Cortex of kidney (tissue), 1 donor: ENCODE measurements around the gene PCDHGA8.
"Not testable (repeated sequence)": the region's sequence is repeated elsewhere in the genome, so short reads cannot be mapped to it uniquely, and the experiment has no call there.

Source experiments
- DNase-seq: peaks from one replicate; lab custom pipeline; 2025; lab: John Stamatoyannopoulos, UW

PCDHGA8 gene

DNA sequence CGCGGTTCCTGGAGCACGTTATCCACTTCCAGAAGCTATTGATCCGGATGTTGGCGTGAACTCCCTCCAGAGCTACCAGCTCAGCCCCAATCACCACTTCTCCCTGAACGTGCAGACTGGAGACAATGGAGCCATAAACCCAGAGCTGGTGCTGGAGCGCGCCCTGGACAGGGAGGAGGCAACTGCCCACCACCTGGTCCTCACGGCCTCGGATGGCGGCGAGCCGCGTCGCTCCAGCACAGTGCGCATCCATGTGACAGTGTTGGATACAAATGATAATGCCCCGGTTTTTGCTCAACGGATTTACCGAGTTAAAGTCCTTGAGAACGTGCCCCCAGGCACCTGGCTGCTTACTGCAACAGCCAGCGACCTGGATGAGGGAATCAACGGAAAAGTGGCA, 11.0 kb downstream of the PCDHGA8 start:
- DNase-seq, result no peak

DNA sequence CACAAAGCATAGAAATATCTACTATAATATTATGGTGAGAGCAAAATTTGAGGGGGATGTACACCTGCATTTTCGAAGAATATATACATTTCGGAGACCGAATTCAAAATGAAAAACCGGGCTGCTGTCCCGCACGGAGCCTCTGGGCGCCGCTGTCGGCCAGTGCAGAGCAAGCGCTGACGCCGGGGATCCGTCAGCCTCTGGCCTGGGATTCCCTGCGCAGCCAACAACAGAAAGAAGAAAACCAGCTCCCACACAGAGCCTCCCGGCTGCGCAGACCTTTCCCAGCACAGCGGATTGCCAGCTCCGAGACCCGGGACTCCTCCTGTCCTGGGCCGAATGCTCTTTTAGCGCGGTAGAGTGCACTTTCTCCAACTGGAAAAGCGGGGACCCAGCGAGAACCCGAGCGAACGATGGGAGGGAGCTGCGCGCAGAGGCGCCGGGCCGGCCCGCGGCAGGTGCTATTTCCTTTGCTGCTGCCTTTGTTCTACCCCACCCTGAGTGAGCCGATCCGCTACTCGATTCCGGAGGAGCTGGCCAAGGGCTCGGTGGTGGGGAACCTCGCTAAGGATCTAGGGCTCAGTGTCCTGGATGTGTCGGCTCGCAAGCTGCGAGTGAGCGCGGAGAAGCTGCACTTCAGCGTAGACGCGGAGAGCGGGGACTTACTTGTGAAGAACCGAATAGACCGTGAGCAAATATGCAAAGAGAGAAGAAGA, 15.5 kb downstream of the PCDHGA8 start, which contains the start of gene PCDHGB6:
TSS of gene PCDHGB6 (plus strand) at position 232 of the 716 bp plus-strand sequence. CDS start at position 414, 182 bp downstream.
- DNase-seq, result not testable (repeated sequence)

DNA sequence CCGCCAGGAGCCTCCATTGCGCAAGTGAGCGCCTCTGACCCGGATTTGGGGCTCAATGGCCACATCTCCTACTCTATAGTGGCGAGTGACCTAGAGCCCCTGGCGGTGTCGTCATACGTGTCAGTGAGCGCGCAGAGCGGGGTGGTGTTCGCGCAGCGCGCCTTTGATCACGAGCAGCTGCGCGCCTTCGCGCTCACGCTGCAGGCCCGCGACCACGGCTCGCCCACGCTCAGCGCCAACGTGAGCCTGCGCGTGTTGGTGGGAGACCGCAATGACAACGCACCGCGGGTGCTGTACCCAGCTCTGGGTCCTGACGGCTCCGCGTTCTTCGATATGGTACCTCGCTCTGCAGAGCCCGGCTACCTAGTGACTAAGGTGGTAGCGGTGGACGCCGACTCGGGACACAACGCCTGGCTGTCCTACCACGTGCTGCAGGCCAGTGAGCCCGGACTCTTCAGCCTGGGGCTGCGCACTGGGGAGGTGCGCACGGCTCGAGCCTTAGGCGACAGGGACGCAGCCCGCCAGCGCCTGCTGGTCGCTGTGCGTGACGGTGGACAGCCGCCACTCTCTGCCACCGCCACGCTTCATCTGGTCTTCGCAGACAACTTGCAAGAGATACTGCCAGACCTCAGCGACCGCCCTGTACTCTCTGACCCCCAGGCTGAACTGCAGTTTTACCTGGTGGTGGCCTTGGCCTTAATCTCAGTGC, 17.3 kb downstream of the PCDHGA8 start:
- DNase-seq, result no peak

DNA sequence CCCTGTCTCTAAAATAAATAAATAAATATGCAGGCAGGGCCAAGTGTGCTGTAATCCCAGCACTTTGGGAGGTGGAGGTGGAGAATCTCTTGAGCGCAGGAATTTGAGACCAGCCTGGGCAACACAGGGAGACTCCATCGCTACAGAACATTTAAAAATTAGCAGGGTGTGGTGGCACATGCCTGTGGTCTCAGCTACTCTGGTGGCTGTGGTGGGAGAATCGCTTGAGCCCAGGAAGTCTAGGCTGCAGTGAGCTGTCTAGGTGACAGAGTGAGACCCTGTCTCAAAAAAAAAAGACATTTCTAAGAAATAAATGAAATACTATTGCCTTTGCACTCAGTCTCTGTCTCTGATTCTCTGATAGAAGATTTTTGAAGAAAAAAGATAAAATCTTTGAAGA, 19.1 kb downstream of the PCDHGA8 start:
- DNase-seq, result no peak

DNA sequence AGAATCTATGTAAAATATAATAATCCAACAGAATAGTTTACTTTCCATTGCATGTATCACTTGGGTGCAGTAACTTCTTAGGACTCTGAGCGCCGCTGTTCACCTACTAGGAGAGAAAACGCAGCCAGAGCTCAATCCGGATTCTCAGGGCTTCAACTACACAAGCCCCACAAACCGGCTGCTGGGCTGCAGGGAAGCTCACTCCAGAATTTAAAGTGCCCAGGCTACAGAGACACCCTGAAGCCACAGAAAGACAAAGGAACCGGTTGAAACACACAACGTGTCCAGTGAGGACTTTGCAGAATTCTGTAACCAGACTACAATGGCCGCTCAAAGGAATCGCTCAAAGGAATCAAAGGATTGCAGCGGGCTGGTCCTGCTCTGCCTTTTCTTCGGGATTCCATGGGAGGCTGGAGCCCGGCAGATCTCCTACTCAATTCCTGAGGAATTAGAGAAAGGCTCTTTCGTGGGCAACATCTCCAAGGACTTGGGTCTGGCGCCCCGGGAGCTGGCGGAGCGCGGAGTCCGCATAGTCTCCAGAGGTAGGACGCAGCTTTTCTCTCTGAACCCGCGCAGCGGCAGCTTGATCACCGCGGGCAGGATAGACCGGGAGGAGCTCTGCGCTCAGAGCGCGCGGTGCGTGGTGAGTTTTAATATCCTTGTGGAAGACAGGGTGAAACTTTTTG, 20.6 kb downstream of the PCDHGA8 start, which contains the start of gene PCDHGA10:
TSS of gene PCDHGA10 (plus strand) at position 134 of the 686 bp plus-strand sequence. CDS start at position 323, 189 bp downstream.
- no peak for DNase-seq

DNA sequence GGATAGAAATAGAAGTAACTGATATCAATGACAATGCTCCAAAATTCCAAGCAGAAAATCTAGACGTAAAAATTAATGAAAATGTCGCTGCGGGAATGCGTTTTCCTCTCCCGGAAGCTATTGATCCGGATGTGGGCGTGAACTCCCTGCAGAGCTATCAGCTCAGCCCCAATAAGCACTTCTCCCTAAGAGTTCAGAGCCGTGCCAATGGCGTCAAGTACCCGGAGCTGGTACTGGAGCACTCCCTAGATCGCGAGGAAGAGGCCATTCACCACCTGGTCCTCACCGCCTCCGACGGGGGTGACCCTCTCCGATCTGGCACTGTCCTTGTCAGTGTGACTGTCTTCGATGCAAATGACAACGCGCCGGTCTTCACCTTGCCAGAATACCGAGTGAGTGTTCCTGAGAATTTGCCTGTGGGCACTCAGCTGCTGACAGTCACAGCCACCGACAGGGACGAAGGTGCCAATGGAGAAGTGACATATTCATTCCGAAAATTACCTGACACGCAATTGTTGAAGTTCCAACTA, 21.2 kb downstream of the PCDHGA8 start:
- no peak for DNase-seq

DNA sequence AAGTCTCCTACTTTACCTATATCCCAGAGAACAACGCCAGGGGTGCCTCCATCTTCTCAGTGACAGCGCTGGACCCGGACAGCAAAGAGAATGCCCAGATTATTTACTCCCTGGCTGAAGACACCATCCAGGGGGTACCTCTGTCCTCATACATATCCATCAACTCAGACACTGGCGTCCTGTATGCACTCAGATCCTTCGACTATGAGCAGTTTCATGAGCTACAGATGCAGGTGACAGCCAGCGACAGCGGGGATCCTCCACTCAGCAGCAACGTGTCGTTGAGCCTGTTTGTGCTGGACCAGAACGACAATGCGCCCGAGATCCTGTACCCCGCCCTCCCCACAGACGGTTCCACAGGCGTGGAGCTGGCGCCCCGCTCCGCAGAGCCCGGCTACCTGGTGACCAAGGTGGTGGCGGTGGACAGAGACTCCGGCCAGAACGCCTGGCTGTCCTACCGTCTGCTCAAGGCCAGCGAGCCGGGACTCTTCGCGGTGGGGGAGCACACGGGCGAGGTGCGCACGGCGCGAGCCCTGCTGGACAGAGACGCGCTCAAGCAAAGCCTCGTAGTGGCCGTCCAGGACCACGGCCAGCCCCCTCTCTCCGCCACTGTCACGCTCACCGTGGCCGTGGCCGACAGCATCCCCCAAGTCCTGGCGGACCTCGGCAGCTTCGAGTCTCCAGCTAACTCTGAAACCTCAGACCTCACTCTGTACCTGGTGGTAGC, 22.3 kb downstream of the PCDHGA8 start:
- DNase-seq, result not testable (repeated sequence)

DNA sequence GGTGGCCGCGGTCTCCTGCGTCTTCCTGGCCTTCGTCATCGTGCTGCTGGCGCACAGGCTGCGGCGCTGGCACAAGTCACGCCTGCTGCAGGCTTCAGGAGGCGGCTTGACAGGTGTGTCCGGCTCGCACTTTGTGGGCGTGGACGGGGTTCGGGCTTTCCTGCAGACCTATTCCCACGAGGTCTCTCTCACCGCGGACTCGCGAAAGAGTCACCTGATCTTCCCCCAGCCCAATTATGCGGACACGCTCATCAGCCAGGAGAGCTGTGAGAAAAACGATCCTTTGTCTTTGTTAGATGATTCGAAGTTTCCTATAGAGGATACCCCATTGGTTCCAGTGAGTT, 22.8 kb downstream of the PCDHGA8 start:
- not testable (repeated sequence) for DNase-seq

DNA sequence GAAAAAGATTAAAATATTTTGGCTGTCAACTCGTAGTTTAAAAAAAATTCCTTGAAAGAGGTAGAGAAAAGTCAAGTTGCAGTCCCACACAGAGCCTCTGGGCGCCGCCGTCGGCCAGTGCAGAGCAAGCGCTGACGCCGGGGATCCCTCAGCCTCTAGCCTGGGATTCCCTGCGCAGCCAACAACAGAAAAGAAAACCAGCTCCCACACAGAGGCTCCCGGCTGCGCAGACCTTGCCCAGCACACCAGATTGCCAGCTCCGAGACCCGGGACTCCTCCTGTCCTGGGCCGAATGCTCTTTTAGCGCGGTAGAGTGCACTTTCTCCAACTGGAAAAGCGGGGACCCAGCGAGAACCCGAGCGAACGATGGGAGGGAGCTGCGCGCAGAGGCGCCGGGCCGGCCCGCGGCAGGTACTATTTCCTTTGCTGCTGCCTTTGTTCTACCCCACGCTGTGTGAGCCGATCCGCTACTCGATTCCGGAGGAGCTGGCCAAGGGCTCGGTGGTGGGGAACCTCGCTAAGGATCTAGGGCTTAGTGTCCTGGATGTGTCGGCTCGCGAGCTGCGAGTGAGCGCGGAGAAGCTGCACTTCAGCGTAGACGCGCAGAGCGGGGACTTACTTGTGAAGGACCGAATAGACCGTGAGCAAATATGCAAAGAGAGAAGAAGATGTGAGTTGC, 25.2 kb downstream of the PCDHGA8 start, which contains the start of gene PCDHGB7:
TSS of gene PCDHGB7 (plus strand) at position 184 of the 679 bp plus-strand sequence. CDS start at position 367, 183 bp downstream.
- not testable (repeated sequence) for DNase-seq

DNA sequence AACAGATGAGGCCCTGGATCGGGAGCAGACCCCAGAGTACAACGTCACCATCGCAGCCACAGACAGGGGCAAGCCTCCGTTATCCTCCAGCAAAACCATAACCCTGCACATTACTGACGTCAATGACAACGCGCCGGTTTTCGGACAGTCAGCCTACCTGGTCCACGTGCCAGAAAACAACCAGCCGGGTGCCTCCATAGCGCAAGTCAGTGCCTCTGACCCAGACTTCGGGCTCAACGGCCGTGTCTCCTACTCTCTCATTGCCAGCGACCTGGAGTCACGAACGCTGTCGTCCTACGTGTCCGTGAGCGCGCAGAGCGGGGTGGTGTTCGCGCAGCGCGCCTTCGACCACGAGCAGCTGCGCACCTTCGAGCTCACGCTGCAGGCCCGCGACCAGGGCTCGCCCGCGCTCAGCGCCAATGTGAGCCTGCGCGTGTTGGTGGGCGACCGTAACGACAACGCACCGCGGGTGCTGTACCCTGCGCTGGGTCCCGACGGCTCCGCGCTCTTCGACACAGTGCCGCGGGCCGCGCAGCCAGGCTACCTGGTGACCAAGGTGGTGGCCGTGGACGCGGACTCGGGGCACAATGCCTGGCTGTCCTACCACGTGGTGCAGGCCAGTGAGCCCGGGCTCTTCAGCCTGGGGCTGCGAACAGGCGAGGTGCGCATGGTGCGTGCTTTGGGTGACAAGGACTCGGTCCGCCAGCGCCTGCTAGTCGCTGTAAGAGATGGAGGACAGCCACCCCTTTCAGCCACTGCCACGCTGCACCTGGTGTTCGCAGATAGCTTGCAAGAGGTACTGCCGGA, 26.8 kb downstream of the PCDHGA8 start:
- DNase-seq, result no peak

DNA sequence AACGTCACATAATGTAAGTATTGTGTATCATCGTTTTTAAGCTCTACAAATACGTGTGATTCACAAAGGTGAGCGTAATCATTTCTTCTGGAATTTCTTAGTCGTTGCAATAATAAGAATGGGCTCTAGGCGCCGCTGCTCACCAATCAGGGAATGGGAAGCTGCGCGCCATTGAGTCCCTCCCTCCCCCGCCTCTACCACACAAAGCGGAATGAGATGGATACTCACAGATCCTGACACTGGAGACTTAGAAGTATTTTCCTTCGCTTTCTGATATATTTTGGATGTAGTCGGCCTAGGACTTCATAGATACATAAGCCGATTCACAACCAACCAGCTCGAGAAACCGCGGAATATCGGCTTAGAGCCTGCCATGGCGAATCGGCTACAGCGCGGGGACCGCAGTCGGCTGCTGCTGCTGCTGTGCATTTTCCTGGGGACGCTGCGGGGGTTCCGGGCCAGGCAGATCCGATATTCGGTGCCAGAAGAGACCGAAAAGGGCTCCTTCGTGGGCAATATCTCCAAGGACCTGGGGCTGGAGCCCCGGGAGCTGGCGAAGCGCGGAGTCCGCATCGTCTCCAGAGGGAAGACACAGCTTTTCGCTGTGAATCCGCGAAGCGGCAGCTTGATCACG, 28.5 kb downstream of the PCDHGA8 start, which contains the start of gene PCDHGA11:
TSS of gene PCDHGA11 (plus strand) at position 197 of the 634 bp plus-strand sequence. CDS start at position 374, 177 bp downstream.
- DNase-seq, result no peak

DNA sequence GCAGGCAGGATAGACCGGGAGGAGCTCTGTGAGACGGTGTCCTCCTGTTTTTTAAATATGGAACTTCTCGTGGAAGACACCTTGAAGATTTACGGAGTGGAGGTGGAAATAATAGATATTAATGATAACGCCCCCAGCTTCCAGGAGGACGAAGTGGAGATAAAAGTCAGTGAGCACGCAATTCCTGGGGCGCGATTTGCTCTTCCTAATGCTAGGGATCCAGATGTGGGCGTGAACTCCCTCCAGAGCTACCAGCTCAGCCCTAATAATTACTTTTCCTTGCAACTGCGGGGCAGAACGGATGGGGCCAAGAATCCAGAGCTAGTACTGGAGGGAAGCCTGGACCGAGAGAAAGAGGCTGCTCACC, 29.0 kb downstream of the PCDHGA8 start:
- DNase-seq, result no peak

DNA sequence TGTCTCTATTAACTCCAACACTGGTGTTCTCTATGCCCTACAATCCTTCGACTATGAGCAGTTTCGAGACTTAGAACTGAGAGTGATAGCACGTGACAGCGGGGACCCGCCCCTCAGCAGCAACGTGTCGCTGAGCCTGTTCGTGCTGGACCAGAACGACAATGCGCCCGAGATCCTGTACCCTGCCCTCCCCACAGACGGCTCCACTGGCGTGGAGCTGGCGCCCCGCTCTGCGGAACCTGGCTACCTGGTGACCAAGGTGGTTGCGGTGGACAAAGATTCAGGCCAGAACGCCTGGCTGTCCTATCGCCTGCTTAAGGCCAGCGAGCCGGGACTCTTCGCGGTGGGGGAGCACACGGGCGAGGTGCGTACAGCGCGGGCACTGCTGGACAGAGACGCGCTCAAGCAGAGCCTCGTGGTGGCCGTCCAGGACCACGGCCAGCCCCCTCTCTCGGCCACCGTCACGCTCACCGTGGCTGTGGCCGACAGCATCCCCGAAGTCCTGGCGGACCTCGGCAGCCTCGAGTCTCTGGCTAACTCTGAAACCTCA, 30.4 kb downstream of the PCDHGA8 start:
- DNase-seq, result no peak

DNA sequence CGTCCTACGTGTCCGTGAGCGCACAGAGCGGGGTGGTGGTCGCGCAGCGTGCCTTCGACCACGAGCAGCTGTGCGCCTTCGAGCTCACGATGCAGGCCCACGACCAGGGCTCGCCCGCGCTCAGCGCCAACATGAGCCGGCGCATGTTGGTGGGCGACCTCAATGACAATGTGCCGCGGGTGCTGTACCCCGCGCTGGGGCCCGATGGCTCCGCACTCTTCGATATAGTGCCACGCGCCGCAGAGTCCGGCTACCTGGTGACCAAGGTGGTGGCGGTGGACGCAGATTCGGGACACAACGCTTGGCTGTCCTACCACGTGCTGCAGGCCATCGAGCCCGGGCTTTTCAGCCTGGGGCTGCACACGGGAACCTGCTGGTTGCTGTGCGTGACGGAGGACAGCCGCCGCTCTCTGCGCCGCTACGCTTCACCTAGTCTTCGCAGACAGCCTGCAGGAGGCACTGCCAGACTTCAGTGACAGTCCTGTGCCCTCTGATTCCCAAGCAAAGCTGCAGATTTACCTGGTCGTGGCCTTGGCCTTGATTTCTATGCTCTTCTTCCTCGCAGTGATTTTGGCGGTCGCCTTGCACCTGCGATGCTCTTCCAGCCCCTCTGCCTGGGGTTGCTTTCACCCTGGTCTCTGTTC, 35.5 kb downstream of the PCDHGA8 start:
- DNase-seq, result no peak

DNA sequence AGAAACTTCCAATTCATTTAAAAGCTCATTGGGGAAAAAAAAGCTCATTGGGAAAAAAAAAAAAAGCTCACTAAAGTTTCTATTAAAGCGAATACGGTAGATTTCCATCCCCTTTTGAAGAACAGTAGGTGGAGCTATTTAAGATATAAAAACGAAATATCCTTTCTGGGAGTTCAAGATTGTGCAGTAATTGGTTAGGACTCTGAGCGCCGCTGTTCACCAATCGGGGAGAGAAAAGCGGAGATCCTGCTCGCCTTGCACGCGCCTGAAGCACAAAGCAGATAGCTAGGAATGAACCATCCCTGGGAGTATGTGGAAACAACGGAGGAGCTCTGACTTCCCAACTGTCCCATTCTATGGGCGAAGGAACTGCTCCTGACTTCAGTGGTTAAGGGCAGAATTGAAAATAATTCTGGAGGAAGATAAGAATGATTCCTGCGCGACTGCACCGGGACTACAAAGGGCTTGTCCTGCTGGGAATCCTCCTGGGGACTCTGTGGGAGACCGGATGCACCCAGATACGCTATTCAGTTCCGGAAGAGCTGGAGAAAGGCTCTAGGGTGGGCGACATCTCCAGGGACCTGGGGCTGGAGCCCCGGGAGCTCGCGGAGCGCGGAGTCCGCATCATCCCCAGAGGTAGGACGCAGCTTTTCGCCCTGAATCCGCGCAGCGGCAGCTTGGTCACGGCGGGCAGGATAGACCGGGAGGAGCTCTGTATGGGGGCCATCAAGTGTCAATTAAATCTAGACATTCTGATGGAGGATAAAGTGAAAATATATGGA, 38.1 kb downstream of the PCDHGA8 start, which contains the start of gene PCDHGA12:
TSS of gene PCDHGA12 (plus strand) at position 176 of the 782 bp plus-strand sequence. CDS start at position 429, 253 bp downstream.
- DNase-seq, result no peak

DNA sequence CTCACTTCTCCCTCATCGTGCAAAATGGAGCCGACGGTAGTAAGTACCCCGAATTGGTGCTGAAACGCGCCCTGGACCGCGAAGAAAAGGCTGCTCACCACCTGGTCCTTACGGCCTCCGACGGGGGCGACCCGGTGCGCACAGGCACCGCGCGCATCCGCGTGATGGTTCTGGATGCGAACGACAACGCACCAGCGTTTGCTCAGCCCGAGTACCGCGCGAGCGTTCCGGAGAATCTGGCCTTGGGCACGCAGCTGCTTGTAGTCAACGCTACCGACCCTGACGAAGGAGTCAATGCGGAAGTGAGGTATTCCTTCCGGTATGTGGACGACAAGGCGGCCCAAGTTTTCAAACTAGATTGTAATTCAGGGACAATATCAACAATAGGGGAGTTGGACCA, 38.9 kb downstream of the PCDHGA8 start:
- no peak for DNase-seq

DNA sequence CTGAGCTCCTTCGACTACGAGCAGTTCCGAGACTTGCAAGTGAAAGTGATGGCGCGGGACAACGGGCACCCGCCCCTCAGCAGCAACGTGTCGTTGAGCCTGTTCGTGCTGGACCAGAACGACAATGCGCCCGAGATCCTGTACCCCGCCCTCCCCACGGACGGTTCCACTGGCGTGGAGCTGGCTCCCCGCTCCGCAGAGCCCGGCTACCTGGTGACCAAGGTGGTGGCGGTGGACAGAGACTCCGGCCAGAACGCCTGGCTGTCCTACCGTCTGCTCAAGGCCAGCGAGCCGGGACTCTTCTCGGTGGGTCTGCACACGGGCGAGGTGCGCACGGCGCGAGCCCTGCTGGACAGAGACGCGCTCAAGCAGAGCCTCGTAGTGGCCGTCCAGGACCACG, 39.9 kb downstream of the PCDHGA8 start:
- not testable (repeated sequence) for DNase-seq

DNA sequence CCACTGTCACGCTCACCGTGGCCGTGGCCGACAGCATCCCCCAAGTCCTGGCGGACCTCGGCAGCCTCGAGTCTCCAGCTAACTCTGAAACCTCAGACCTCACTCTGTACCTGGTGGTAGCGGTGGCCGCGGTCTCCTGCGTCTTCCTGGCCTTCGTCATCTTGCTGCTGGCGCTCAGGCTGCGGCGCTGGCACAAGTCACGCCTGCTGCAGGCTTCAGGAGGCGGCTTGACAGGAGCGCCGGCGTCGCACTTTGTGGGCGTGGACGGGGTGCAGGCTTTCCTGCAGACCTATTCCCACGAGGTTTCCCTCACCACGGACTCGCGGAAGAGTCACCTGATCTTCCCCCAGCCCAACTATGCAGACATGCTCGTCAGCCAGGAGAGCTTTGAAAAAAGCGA, 40.3 kb downstream of the PCDHGA8 start:
- not testable (repeated sequence) for DNase-seq
